ENCODE data around the gene PRPSAP1. TPM values are rescaled to one million over a fixed set of nuclear protein-coding genes. Genes with fewer than 3 reads are reported as not detected.

Gene PRPSAP1
- total RNA-seq, 3 donors from 2014 or later (not counting 1 experiment from before 2014, with no cell fraction given): 32.9 to 45.2 (median 41.5) TPM

- WGBS (ENCODE audit: insufficient coverage): 96% methylated on average over 7 of the region's 7 CpGs
- Histone ChIP-seq H3K36me3 (ENCODE audit: control insufficient read depth, insufficient read depth, low read length) (peaks cover 3% of the 10 kb centered on the region), H3K4me1 (ENCODE audit: control insufficient read depth, insufficient read depth, low read length) (no peaks in the 10 kb centered on the region), H3K27me3 (ENCODE audit: control insufficient read depth, insufficient read depth, low read length) (no peaks in the 10 kb centered on the region), H3K4me3 (ENCODE audit: low read length) (no peak overlapping the region), H3K27ac (ENCODE audit: low read length) (no peak overlapping the region), H3K9me3 (ENCODE audit: control insufficient read depth, insufficient read depth, low read length) (no peaks in the 10 kb centered on the region)
- Mint-ChIP-seq H3K4me1 (peaks cover 0 to 14% of the 10 kb centered on the region in 2 donors), H3K27ac (no peak overlapping the region), H3K27me3 (ENCODE audit: low read depth in 2 of 2) (no peaks in the 10 kb centered on the region), H3K9me3 (no peaks in the 10 kb centered on the region), H3K4me3 (no peak overlapping the region), H3K36me3 (no peaks in the 10 kb centered on the region)
- no peak for DNase-seq
- intact Hi-C loops (cut with micrococcal nuclease): no loop called here
- ATAC-seq: no peak
- no peak for TF ChIP-seq CTCF (IDR thresholded peaks at IDR 0.05)
These were observed 16.8 kb downstream of the PRPSAP1 start for GRCh38 chr17:76336756-76337412.

DNA sequence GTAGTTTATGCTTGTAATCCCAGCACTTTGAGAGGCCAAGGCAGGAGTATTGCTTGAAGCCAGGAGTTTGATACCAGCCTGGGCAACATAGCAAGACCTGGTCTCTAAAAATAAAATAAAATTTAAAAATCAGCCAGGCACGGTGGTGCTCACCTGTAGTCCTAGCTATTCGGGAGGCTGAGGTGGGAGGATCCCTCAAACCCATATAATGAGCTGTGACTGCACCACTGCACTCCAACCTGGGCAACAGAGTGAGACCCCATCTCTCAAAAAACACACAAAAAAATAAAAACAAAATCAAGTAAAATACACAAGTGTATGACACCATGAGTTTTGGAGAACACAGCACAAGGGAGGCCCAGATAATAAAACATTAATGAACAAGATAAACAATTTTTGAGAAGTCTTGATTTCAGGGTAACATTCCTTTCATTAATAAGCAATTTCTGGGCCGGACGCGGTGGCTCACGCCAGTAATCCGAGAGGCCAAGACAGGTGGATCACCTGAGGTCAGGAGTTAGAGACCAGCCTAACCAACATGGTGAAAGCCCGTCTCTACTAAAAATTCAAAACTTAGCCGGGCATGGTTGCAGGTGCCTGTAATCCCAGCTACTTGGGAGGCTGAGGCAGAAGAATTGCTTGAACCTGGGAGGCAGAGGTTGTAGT lies 17.9 kb downstream of the PRPSAP1 start:
- Mint-ChIP-seq H3K4me3 (no peak overlapping the region), H3K4me1 (peaks cover 0 to 14% of the 10 kb centered on the region in 2 donors), H3K27me3 (ENCODE audit: low read depth in 2 of 2) (no peaks in the 10 kb centered on the region), H3K9me3 (no peaks in the 10 kb centered on the region), H3K27ac (no peak overlapping the region), H3K36me3 (no peaks in the 10 kb centered on the region)
- ATAC-seq (no peak), DNase-seq (no peak)
- Histone ChIP-seq H3K4me3 (ENCODE audit: low read length) (no peak overlapping the region), H3K9me3 (ENCODE audit: control insufficient read depth, insufficient read depth, low read length) (no peaks in the 10 kb centered on the region), H3K27ac (ENCODE audit: low read length) (no peak overlapping the region), H3K36me3 (ENCODE audit: control insufficient read depth, insufficient read depth, low read length) (peaks cover 4% of the 10 kb centered on the region), H3K4me1 (ENCODE audit: control insufficient read depth, insufficient read depth, low read length) (no peaks in the 10 kb centered on the region), H3K27me3 (ENCODE audit: control insufficient read depth, insufficient read depth, low read length) (no peaks in the 10 kb centered on the region)
- intact Hi-C loops (cut with micrococcal nuclease): no loop called here
- TF ChIP-seq CTCF (IDR thresholded peaks at IDR 0.05): no peak
- 95% methylated on average over 9 of the region's 9 CpGs for WGBS (ENCODE audit: insufficient coverage)

- no peak for TF ChIP-seq CTCF (IDR thresholded peaks at IDR 0.05)
- Histone ChIP-seq H3K9me3 (ENCODE audit: control insufficient read depth, insufficient read depth, low read length) (no peaks in the 10 kb centered on the region), H3K36me3 (ENCODE audit: control insufficient read depth, insufficient read depth, low read length) (peaks cover 20% of the 10 kb centered on the region), H3K27me3 (ENCODE audit: control insufficient read depth, insufficient read depth, low read length) (no peaks in the 10 kb centered on the region), H3K4me3 (ENCODE audit: low read length) (no peak overlapping the region), H3K27ac (ENCODE audit: low read length) (no peak overlapping the region), H3K4me1 (ENCODE audit: control insufficient read depth, insufficient read depth, low read length) (no peaks in the 10 kb centered on the region)
- H3K9me3 Mint-ChIP-seq: no peaks in the 10 kb centered on the region
- over 99% methylated on average over 9 of the region's 11 CpGs for WGBS (ENCODE audit: insufficient coverage)
- no peak overlapping the region for H3K4me3 Mint-ChIP-seq
- no peak overlapping the region for H3K27ac Mint-ChIP-seq
- intact Hi-C loops (cut with micrococcal nuclease): no loop called here
- DNase-seq (no peak), ATAC-seq (no peak)
- H3K36me3 Mint-ChIP-seq: no peaks in the 10 kb centered on the region
- peaks cover 0 to 8% of the 10 kb centered on the region in 2 donors for H3K4me1 Mint-ChIP-seq
- no peaks in the 10 kb centered on the region for H3K27me3 Mint-ChIP-seq (ENCODE audit: low read depth in 2 of 2)
These were observed 19.8 kb downstream of the PRPSAP1 start for GRCh38 chr17:76333673-76334505.
